ENCODE results near the gene MORC3.

DNA sequence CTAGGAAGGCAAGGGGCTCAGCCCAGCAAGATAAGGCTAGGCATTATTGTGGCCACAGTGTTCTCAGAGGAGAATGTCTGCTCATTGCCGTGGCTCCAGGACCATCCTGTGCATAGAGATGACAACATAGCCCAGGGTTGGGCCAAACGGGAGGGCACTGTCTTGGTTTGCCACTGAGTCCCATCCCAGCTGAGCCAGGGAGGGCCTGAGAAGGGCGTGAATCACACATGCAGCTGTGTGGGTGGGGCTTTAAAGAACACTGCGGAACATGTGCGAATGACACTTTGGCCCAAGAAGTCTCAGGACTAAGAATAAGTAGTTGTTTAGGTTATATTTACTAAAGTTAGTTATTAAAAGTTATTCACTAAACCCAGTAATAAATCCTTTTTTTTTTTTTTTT is 83.7 kb downstream of the MORC3 start:
- TF ChIP-seq, protein P1, sequence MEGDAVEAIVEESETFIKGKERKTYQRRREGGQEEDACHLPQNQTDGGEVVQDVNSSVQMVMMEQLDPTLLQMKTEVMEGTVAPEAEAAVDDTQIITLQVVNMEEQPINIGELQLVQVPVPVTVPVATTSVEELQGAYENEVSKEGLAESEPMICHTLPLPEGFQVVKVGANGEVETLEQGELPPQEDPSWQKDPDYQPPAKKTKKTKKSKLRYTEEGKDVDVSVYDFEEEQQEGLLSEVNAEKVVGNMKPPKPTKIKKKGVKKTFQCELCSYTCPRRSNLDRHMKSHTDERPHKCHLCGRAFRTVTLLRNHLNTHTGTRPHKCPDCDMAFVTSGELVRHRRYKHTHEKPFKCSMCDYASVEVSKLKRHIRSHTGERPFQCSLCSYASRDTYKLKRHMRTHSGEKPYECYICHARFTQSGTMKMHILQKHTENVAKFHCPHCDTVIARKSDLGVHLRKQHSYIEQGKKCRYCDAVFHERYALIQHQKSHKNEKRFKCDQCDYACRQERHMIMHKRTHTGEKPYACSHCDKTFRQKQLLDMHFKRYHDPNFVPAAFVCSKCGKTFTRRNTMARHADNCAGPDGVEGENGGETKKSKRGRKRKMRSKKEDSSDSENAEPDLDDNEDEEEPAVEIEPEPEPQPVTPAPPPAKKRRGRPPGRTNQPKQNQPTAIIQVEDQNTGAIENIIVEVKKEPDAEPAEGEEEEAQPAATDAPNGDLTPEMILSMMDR (IDR thresholded peaks at IDR 0.05; ENCODE audit: borderline replicate concordance, extremely low read depth, low read length, poor library complexity, severe bottlenecking), result no peak
- no peak for TF ChIP-seq EZH2 (IDR thresholded peaks at IDR 0.05; ENCODE audit: borderline replicate concordance, low read depth, low read length, severe bottlenecking)
